Measurements from ENCODE around the gene NMUR1. TPM values are rescaled to one million over a fixed set of nuclear protein-coding genes. Genes with fewer than 3 reads are reported as not detected.

Gene NMUR1
- total RNA-seq, 1 donor from 2014 or later = not detected

DNA sequence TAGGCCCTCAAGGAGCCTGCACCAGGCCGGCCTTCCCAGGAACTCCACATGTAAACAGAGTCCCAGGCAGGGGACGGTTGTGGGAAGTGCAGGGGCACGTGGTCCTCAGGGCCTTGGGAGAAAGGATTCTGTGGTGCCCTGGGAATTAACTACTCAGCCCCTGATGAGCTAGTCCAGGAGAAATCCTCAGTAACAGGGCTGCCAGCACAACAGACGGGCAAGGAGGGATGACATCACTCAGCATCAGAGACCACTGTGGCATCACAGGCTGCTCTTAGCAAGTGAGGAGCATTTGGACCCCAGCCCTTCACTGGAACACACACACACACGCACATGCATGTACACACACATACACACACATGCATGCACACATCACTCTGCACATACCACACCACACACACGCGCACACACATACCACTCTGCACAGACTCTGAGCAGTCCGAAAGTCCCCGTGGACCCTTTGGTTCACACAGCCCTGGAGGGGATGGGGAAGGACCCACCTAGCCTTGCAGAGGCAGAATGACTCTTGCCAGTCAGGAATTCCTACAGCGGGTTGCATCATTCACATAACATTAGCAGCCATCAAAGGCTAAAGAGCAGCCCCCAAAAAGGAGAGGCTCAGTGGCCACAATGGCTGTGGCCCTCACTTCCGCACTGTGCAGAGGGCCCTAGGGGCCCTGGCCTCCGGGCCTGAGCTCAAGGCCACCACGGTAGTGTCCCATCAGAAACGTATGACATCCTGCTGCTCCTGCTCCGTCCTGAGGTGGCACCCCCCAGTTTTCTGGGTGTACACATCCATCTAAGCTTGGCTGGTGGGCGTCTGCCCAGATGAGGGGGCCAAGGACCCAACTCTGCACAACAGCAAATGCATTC, 1.9 kb upstream of the NMUR1 start:
- Mint-ChIP-seq H3K36me3 (ENCODE audit: unreplicated experiment) (no peaks in the 10 kb centered on the region), H3K4me3 (ENCODE audit: unreplicated experiment) (no peak overlapping the region), H3K9me3 (ENCODE audit: unreplicated experiment) (no peaks in the 10 kb centered on the region), H3K4me1 (ENCODE audit: unreplicated experiment) (peaks cover 4% of the 10 kb centered on the region), H3K27ac (ENCODE audit: unreplicated experiment) (no peak overlapping the region), H3K27me3 (ENCODE audit: unreplicated experiment) (peaks cover 18% of the 10 kb centered on the region)
- no peak for DNase-seq (ENCODE audit: extremely low spot score, unreplicated experiment)
- TF ChIP-seq, protein P1, sequence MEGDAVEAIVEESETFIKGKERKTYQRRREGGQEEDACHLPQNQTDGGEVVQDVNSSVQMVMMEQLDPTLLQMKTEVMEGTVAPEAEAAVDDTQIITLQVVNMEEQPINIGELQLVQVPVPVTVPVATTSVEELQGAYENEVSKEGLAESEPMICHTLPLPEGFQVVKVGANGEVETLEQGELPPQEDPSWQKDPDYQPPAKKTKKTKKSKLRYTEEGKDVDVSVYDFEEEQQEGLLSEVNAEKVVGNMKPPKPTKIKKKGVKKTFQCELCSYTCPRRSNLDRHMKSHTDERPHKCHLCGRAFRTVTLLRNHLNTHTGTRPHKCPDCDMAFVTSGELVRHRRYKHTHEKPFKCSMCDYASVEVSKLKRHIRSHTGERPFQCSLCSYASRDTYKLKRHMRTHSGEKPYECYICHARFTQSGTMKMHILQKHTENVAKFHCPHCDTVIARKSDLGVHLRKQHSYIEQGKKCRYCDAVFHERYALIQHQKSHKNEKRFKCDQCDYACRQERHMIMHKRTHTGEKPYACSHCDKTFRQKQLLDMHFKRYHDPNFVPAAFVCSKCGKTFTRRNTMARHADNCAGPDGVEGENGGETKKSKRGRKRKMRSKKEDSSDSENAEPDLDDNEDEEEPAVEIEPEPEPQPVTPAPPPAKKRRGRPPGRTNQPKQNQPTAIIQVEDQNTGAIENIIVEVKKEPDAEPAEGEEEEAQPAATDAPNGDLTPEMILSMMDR (IDR thresholded peaks at IDR 0.05) = no peak

DNA sequence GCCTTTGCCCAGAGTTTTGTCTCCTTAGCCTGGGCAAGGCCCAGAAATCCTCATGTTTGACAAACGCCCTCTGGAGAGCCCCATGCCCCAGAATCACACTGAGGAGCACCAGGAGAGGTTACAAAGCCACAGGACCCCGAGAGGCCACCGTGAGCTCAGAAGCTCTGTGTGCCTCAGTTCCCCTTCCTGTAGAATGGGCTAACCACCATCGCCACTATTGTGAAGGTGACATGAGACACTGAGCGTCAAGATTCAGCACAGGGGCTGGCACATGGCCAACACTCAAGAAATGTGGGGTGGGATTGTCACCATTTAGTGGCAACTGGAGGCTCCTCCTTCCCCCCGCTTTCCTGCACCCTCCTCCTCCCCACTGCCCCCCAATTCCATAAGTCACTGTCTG, 1.2 kb upstream of the NMUR1 start:
- no peak overlapping the region for H3K4me3 Mint-ChIP-seq (ENCODE audit: unreplicated experiment)

DNA sequence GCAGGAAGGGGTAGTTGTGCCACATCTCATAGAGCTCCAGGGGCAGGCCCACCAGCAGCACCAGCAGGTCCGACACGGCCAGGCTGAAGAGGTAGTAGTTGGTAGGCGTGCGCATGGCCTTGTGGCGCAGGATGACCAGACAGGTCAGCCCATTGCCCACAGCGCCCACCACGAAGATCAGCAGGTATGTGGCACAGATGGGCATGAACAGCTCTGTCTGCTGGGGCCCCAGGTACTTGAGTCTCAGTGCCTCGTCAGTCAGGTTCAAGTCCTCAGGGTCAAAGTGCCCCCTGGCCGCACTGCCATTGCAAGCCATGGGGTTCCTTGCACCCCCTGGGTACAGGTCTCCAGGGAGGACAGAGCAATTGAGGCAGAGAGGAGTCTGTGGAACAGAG, 1.6 kb downstream of the NMUR1 start:
- Mint-ChIP-seq H3K27ac (ENCODE audit: unreplicated experiment) (no peak overlapping the region), H3K27me3 (ENCODE audit: unreplicated experiment) (peaks cover 18% of the 10 kb centered on the region)

More for the DNA sequence above, 1.2 kb upstream of the NMUR1 start:
- no peak for DNase-seq (ENCODE audit: extremely low spot score, unreplicated experiment)
- TF ChIP-seq, protein P1 (IDR thresholded peaks at IDR 0.05) = no peak
- Mint-ChIP-seq H3K4me1 (ENCODE audit: unreplicated experiment) (peaks cover 4% of the 10 kb centered on the region), H3K9me3 (ENCODE audit: unreplicated experiment) (no peaks in the 10 kb centered on the region), H3K27me3 (ENCODE audit: unreplicated experiment) (peaks cover 18% of the 10 kb centered on the region), H3K27ac (ENCODE audit: unreplicated experiment) (no peak overlapping the region), H3K36me3 (ENCODE audit: unreplicated experiment) (no peaks in the 10 kb centered on the region)

DNA sequence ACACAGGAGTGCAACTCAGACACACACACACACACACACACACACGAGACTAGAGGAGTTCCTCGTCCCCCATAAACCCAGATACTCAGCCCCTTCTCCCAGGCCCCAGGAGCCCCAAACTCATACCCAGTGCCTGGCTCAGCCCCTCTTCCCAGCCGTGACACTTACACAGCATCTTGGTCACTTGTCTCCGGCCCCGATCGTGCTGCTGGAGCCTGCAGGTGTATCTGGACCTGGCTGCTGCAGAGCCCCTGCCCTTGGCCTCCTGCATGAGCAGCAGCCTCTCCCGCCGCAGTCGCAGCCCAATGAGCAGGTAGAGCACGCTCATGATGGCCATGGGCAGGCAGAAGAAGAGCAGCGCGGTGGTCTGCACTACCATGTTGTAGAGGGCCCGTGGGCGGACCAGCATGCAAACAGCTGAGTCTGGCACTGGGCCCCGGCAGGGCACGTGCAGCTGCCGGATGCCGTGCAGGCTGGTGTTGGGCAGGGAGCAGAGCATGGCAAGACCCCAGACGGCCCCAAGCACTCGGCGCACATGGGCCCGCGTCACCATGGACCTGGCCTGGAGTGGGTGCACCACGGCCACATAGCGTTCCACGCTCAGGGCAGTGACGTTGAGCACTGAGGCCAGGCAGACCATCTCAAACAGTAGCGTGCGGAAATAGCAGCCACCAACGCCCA, 2.1 kb downstream of the NMUR1 start:
- Mint-ChIP-seq H3K4me1 (ENCODE audit: unreplicated experiment) (peaks cover 10% of the 10 kb centered on the region), H3K27me3 (ENCODE audit: unreplicated experiment) (peaks cover 18% of the 10 kb centered on the region), H3K9me3 (ENCODE audit: unreplicated experiment) (no peaks in the 10 kb centered on the region), H3K36me3 (ENCODE audit: unreplicated experiment) (no peaks in the 10 kb centered on the region), H3K27ac (ENCODE audit: unreplicated experiment) (no peak overlapping the region), H3K4me3 (ENCODE audit: unreplicated experiment) (no peak overlapping the region)
- DNase-seq (ENCODE audit: extremely low spot score, unreplicated experiment) = no peak
- TF ChIP-seq, protein P1 (IDR thresholded peaks at IDR 0.05) = no peak

More for the DNA sequence above, 1.6 kb downstream of the NMUR1 start:
- no peaks in the 10 kb centered on the region for H3K36me3 Mint-ChIP-seq (ENCODE audit: unreplicated experiment)
- H3K4me3 Mint-ChIP-seq (ENCODE audit: unreplicated experiment) = no peak overlapping the region
- DNase-seq (ENCODE audit: extremely low spot score, unreplicated experiment) = no peak
- peaks cover 4% of the 10 kb centered on the region for H3K4me1 Mint-ChIP-seq (ENCODE audit: unreplicated experiment)
- no peaks in the 10 kb centered on the region for H3K9me3 Mint-ChIP-seq (ENCODE audit: unreplicated experiment)
- TF ChIP-seq, protein P1 (IDR thresholded peaks at IDR 0.05) = no peak

DNA sequence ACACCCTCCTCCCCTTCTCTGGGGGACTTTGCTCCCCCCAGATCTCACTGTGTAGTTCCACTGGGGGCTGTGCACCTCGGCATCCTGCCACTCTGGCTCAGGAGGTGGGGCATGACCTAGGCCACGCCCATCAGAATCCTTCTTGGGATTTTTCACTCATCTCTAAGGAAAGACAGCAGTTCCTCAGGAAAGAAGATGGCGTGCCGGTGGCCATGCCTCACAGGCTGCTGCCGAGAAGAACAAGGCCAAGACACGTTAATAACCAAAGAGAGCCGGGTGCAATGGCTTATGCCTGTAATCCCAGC, 3.2 kb downstream of the NMUR1 start:
- H3K4me1 Mint-ChIP-seq (ENCODE audit: unreplicated experiment) = peaks cover 15% of the 10 kb centered on the region
- TF ChIP-seq, protein P1 (IDR thresholded peaks at IDR 0.05) = no peak
- H3K36me3 Mint-ChIP-seq (ENCODE audit: unreplicated experiment) = no peaks in the 10 kb centered on the region
- no peak overlapping the region for H3K4me3 Mint-ChIP-seq (ENCODE audit: unreplicated experiment)
- no peak overlapping the region for H3K27ac Mint-ChIP-seq (ENCODE audit: unreplicated experiment)
- no peak for DNase-seq (ENCODE audit: extremely low spot score, unreplicated experiment)
- H3K9me3 Mint-ChIP-seq (ENCODE audit: unreplicated experiment) = no peaks in the 10 kb centered on the region
- peaks cover 18% of the 10 kb centered on the region for H3K27me3 Mint-ChIP-seq (ENCODE audit: unreplicated experiment)

Data from osteocyte (in vitro differentiated cells).